ENCODE data around the gene CRLF3. TPM values are rescaled to one million over a fixed set of nuclear protein-coding genes. Genes with fewer than 3 reads are reported as not detected.
"Not testable (repeated sequence)": the region's sequence is repeated elsewhere in the genome, so short reads cannot be mapped to it uniquely, and the experiment has no call there.

CRLF3 gene
- total RNA-seq, 1 experiment from 2014 or later, result 28.6 TPM

GRCh38 chr17:30742669-30743068, 81.8 kb downstream of the CRLF3 start:
- H3K27me3 ChIP-seq (ENCODE audit: control insufficient read depth, insufficient read depth, low read length); POLR2A ChIA-PET; H3K4me1 ChIP-seq (ENCODE audit: control insufficient read depth, insufficient read depth, low read length); ATAC-seq; H3K4me3 ChIP-seq (ENCODE audit: low read depth in 2 of 2, low read length in 2 of 2); in situ Hi-C loops (cut with HindIII; ENCODE audit: low pct_unique_long_range_greater_than_20kb, low sequenced_read_pairs); H3K27ac ChIP-seq (ENCODE audit: low read length); DNase-seq (ENCODE audit: low read depth, low spot score); H3K9me3 ChIP-seq (ENCODE audit: control insufficient read depth, insufficient read depth, low read depth, low read length); BruUV-seq (replicated peaks); CTCF ChIA-PET: not testable (repeated sequence)
- H3K36me3 ChIP-seq (ENCODE audit: control insufficient read depth, insufficient read depth, low read length), result peaks cover 14% of the 10 kb centered on the region; the same call in 1 of the 2 replicates
- intact Hi-C loops (cut with micrococcal nuclease; ENCODE audit: unreplicated experiment), result loop anchor here (10.0 kb wide), 1 partner anchor 62 kb away; no protein-coding TSS in a partner anchor

- ATAC-seq; BruUV-seq (replicated peaks); in situ Hi-C loops (cut with HindIII; ENCODE audit: low pct_unique_long_range_greater_than_20kb, low sequenced_read_pairs); intact Hi-C loops (cut with micrococcal nuclease; ENCODE audit: unreplicated experiment); H3K9me3 ChIP-seq (ENCODE audit: control insufficient read depth, insufficient read depth, low read depth, low read length); CTCF ChIA-PET; H3K27ac ChIP-seq (ENCODE audit: low read length); DNase-seq (ENCODE audit: low read depth, low spot score); H3K4me3 ChIP-seq (ENCODE audit: low read depth in 2 of 2, low read length in 2 of 2); POLR2A ChIA-PET; H3K27me3 ChIP-seq (ENCODE audit: control insufficient read depth, insufficient read depth, low read length); H3K36me3 ChIP-seq (ENCODE audit: control insufficient read depth, insufficient read depth, low read length); H3K4me1 ChIP-seq (ENCODE audit: control insufficient read depth, insufficient read depth, low read length): not testable (repeated sequence)
These were observed 88.1 kb downstream of the CRLF3 start for GRCh38 chr17:30736371-30736770.

DNA sequence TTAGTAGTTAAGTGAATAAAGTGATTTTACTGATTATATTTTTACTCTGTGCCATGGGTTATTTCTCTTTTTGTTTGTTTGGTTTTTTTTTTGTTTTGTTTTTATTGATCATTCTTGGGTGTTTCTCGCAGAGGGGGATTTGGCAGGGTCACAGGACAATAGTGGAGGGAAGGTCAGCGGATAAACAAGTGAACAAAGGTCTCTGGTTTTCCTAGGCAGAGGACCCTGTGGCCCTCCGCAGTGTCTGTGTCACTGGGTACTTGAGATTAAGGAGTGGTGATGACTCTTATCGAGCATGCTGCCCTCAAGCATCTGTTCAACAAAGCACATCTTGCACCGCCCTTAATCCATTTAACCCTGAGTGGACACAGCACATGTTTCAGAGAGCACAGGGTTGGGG, 88.8 kb downstream of the CRLF3 start:
- BruUV-seq (replicated peaks); H3K4me3 ChIP-seq (ENCODE audit: low read depth in 2 of 2, low read length in 2 of 2); CTCF ChIA-PET; POLR2A ChIA-PET; ATAC-seq; DNase-seq (ENCODE audit: low read depth, low spot score); H3K36me3 ChIP-seq (ENCODE audit: control insufficient read depth, insufficient read depth, low read length); H3K4me1 ChIP-seq (ENCODE audit: control insufficient read depth, insufficient read depth, low read length); H3K27ac ChIP-seq (ENCODE audit: low read length); intact Hi-C loops (cut with micrococcal nuclease; ENCODE audit: unreplicated experiment); H3K9me3 ChIP-seq (ENCODE audit: control insufficient read depth, insufficient read depth, low read depth, low read length); H3K27me3 ChIP-seq (ENCODE audit: control insufficient read depth, insufficient read depth, low read length); in situ Hi-C loops (cut with HindIII; ENCODE audit: low pct_unique_long_range_greater_than_20kb, low sequenced_read_pairs): not testable (repeated sequence)

GRCh38 chr17:30735206-30735605, 89.3 kb downstream of the CRLF3 start:
- DNase-seq (ENCODE audit: low read depth, low spot score); H3K4me1 ChIP-seq (ENCODE audit: control insufficient read depth, insufficient read depth, low read length); H3K36me3 ChIP-seq (ENCODE audit: control insufficient read depth, insufficient read depth, low read length); in situ Hi-C loops (cut with HindIII; ENCODE audit: low pct_unique_long_range_greater_than_20kb, low sequenced_read_pairs); H3K27ac ChIP-seq (ENCODE audit: low read length); CTCF ChIA-PET; BruUV-seq (replicated peaks); ATAC-seq; H3K27me3 ChIP-seq (ENCODE audit: control insufficient read depth, insufficient read depth, low read length); H3K4me3 ChIP-seq (ENCODE audit: low read depth in 2 of 2, low read length in 2 of 2); H3K9me3 ChIP-seq (ENCODE audit: control insufficient read depth, insufficient read depth, low read depth, low read length); intact Hi-C loops (cut with micrococcal nuclease; ENCODE audit: unreplicated experiment): not testable (repeated sequence)
- POLR2A ChIA-PET, result interaction anchor here (0.6 kb wide), 1 partner anchor 439 kb away, joined by 6 read pairs; no protein-coding TSS in a partner anchor

DNA sequence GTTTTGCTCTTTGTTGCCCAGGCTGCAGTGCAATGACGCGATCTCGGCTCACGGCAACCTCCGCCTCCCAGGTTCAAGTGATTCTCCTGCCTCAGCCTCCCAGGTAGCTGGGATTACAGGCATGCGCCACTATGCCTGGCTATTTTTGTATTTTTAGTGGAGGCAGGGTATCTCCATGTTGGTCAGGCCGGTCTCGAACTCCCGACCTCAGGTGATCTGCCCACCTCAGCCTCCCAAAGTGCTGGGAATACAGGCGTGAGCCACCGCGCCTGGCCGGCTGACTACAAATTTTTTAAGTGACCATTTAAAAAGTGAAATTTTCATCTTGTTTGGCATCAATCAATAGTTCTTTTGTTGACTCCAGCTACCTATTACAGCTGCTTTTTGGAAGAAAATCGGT, 90.3 kb downstream of the CRLF3 start:
- H3K9me3 ChIP-seq (ENCODE audit: control insufficient read depth, insufficient read depth, low read depth, low read length); BruUV-seq (replicated peaks); H3K27me3 ChIP-seq (ENCODE audit: control insufficient read depth, insufficient read depth, low read length); H3K36me3 ChIP-seq (ENCODE audit: control insufficient read depth, insufficient read depth, low read length); H3K4me3 ChIP-seq (ENCODE audit: low read depth in 2 of 2, low read length in 2 of 2); ATAC-seq; H3K27ac ChIP-seq (ENCODE audit: low read length); DNase-seq (ENCODE audit: low read depth, low spot score); intact Hi-C loops (cut with micrococcal nuclease; ENCODE audit: unreplicated experiment); CTCF ChIA-PET; in situ Hi-C loops (cut with HindIII; ENCODE audit: low pct_unique_long_range_greater_than_20kb, low sequenced_read_pairs); H3K4me1 ChIP-seq (ENCODE audit: control insufficient read depth, insufficient read depth, low read length): not testable (repeated sequence)
- POLR2A ChIA-PET, result interaction anchor here (0.7 kb wide), 1 partner anchor 407 kb away, joined by 6 read pairs; no protein-coding TSS in a partner anchor

Other genes starting within 250 kb of the CRLF3 start
- gene ATAD5, start 7.3 kb upstream of the CRLF3 start, total RNA-seq (2021; ENCODE audit: unreplicated experiment), result 11.5 TPM
- gene TEFM, start 81.5 kb upstream of the CRLF3 start, total RNA-seq (2021; ENCODE audit: unreplicated experiment), result 13.0 TPM
- 2.4 TPM for gene ADAP2, start 97.3 kb upstream of the CRLF3 start, total RNA-seq (2021; ENCODE audit: unreplicated experiment)
- 41.8 TPM for gene RNF135, start 146.3 kb upstream of the CRLF3 start, total RNA-seq (2021; ENCODE audit: unreplicated experiment)

Data from Panc1 (cell line).